Measurements from ENCODE around the gene RPS6KA2. TPM values are rescaled to one million over a fixed set of nuclear protein-coding genes. Genes with fewer than 3 reads are reported as not detected.

RPS6KA2 gene
- total and polyA plus RNA-seq, 2 donors (not counting 1 experiment from before 2014, with no cell fraction given), result 2.2 to 16.0 TPM

GRCh38 chr6:166464068-166465002, 162.7 kb downstream of the RPS6KA2 start:
- no peak for DNase-seq
- Mint-ChIP-seq H3K4me1 (peaks cover 35% of the 10 kb centered on the region), H3K4me3 (no peak overlapping the region), H3K9me3 (ENCODE audit: insufficient read depth) (no peaks in the 10 kb centered on the region), H3K27ac (no peak overlapping the region), H3K27me3 (peaks cover 4% of the 10 kb centered on the region)
- CTCF ChIA-PET, result no interaction called here
- no peaks in the 10 kb centered on the region for H3K79me2 ChIP-seq (ENCODE audit: control insufficient read depth, insufficient read depth, low read length)
- intact Hi-C loops (cut with micrococcal nuclease), result no loop called here
- no peaks in the 10 kb centered on the region for H3K27me3 ChIP-seq (replicated peaks in 1 of 4; ENCODE audit: control extremely low read depth in 1 of 4, control insufficient read depth in 3 of 4, insufficient read depth in 4 of 4, low read length in 3 of 4)
- no peak for ATAC-seq (ENCODE audit: low read depth)
- H3K4me2 ChIP-seq (replicated peaks; ENCODE audit: low read depth, low read length, poor library complexity, severe bottlenecking), result peak overlapping the region; percentile 56
- WGBS (ENCODE audit: insufficient coverage), result 84% methylated on average over 14 of the region's 22 CpGs
- no peak overlapping the region for H3K27ac ChIP-seq (ENCODE audit: low read length in 2 of 2)
- TF ChIP-seq EZH2 (IDR thresholded peaks at IDR 0.05; ENCODE audit: borderline replicate concordance, insufficient read depth, low read depth, low read length, poor library complexity, severe bottlenecking), result no peak
- TF ChIP-seq CTCF (IDR thresholded peaks at IDR 0.05), result no peak
- H3K36me3 ChIP-seq (replicated peaks in 1 of 2; ENCODE audit: control extremely low read depth in 1 of 2, control insufficient read depth in 1 of 2, extremely low read depth in 1 of 2, insufficient read depth in 2 of 2, low read length in 1 of 2), result no peaks in the 10 kb centered on the region
- no peak overlapping the region for H3K9ac ChIP-seq (ENCODE audit: low read length)
- POLR2A ChIA-PET, result no interaction called here
- no peaks in the 10 kb centered on the region for H4K20me1 ChIP-seq (ENCODE audit: control insufficient read depth, insufficient read depth, low read length, poor library complexity, severe bottlenecking)
- H3K9me3 ChIP-seq (ENCODE audit: control extremely low read depth in 1 of 3, control insufficient read depth in 2 of 3, insufficient read depth in 1 of 3, low read length in 2 of 3), result no peaks in the 10 kb centered on the region
- H3K4me1 ChIP-seq (ENCODE audit: control insufficient read depth in 2 of 2, insufficient read depth in 2 of 2, low read length in 2 of 2), result peaks cover 37 to 45% of the 10 kb centered on the region in 2 donors
- no peak overlapping the region for H3K4me3 ChIP-seq (ENCODE audit: control extremely low read depth in 1 of 5, extremely low read depth in 1 of 5, insufficient read depth in 1 of 5, low read depth in 2 of 5, low read length in 4 of 5)
- H2AFZ ChIP-seq (ENCODE audit: insufficient read depth, low read depth, low read length, poor library complexity, severe bottlenecking), result no peak overlapping the region

All from B cell (primary cell).